ENCODE results near the gene ITGAX. TPM values are rescaled to one million over a fixed set of nuclear protein-coding genes. Genes with fewer than 3 reads are reported as not detected.

ITGAX gene
- total and polyA plus RNA-seq, 2 donors (not counting 1 experiment from before 2014, with no cell fraction given): under 0.01 TPM; not detected in 1

DNA sequence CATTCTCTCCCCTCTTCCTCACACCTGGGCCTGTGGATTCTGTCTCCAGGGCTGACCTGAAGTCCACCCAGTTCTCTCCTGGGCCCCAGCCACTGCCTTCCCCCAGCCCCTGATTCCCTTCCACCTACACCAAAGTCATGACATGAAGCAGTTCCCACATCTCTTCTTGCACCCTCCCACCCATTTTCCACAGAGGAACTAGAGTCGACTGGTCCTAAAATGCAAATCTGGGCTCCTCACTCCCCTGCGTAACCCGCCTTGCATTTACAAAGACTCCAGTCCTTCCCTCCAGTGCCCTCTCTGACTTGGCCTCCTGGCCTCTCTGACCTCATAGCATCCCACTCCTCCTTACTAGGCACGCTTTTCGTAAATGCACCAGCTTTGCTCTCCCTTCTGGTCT, 58.4 kb downstream of the ITGAX start:
- TF ChIP-seq, protein P1, sequence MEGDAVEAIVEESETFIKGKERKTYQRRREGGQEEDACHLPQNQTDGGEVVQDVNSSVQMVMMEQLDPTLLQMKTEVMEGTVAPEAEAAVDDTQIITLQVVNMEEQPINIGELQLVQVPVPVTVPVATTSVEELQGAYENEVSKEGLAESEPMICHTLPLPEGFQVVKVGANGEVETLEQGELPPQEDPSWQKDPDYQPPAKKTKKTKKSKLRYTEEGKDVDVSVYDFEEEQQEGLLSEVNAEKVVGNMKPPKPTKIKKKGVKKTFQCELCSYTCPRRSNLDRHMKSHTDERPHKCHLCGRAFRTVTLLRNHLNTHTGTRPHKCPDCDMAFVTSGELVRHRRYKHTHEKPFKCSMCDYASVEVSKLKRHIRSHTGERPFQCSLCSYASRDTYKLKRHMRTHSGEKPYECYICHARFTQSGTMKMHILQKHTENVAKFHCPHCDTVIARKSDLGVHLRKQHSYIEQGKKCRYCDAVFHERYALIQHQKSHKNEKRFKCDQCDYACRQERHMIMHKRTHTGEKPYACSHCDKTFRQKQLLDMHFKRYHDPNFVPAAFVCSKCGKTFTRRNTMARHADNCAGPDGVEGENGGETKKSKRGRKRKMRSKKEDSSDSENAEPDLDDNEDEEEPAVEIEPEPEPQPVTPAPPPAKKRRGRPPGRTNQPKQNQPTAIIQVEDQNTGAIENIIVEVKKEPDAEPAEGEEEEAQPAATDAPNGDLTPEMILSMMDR (conservative IDR thresholded peaks at IDR 0.05 in 1 of 2, IDR thresholded peaks at IDR 0.05 in 1 of 2; ENCODE audit: low read depth in 1 of 2, low read length in 2 of 2): no peak
- TF ChIP-seq EZH2 (IDR thresholded peaks at IDR 0.05; ENCODE audit: low read length, missing control alignments): no peak
- Histone ChIP-seq H3K4me2 (ENCODE audit: extremely low read depth, insufficient read depth, low read length) (no peak overlapping the region), H3K4me3 (replicated peaks in 1 of 4; ENCODE audit: control extremely low read depth in 1 of 4, insufficient read depth in 1 of 4, low read depth in 3 of 4, low read length in 4 of 4) (no peak overlapping the region)

GRCh38 chr16:31413943-31414342, 59.0 kb downstream of the ITGAX start:
- no peak for DNase-seq (ENCODE audit: low read depth in 2 of 2)
- Histone ChIP-seq H3K9ac (ENCODE audit: insufficient read depth, low read length) (no peak overlapping the region), H3K27me3 (ENCODE audit: control insufficient read depth, insufficient read depth, low read length) (no peaks in the 10 kb centered on the region), H4K20me1 (ENCODE audit: control insufficient read depth, extremely low read depth, insufficient read depth, low read length) (no peaks in the 10 kb centered on the region), H3K4me3 (replicated peaks in 1 of 4; ENCODE audit: control extremely low read depth in 1 of 4, insufficient read depth in 1 of 4, low read depth in 3 of 4, low read length in 4 of 4) (no peak overlapping the region), H3K36me3 (ENCODE audit: control insufficient read depth, insufficient read depth, low read length) (no peaks in the 10 kb centered on the region), H3K4me2 (ENCODE audit: extremely low read depth, insufficient read depth, low read length) (no peak overlapping the region), H3K79me2 (ENCODE audit: control insufficient read depth, insufficient read depth, low read length) (no peaks in the 10 kb centered on the region), H3K4me1 (ENCODE audit: control insufficient read depth, extremely low read depth, insufficient read depth, low read length) (no peaks in the 10 kb centered on the region), H2AFZ (ENCODE audit: low read length) (no peak overlapping the region), H3K27ac (ENCODE audit: insufficient read depth, low read length) (no peak overlapping the region), H3K9me3 (ENCODE audit: control insufficient read depth, insufficient read depth, low read depth, low read length) (no peaks in the 10 kb centered on the region)
- TF ChIP-seq, protein P1 (conservative IDR thresholded peaks at IDR 0.05 in 1 of 2, IDR thresholded peaks at IDR 0.05 in 1 of 2; ENCODE audit: low read depth in 1 of 2, low read length in 2 of 2): no peak
- TF ChIP-seq EZH2 (IDR thresholded peaks at IDR 0.05; ENCODE audit: low read length, missing control alignments): no peak

More for the DNA sequence above, 58.4 kb downstream of the ITGAX start:
- Histone ChIP-seq H4K20me1 (ENCODE audit: control insufficient read depth, extremely low read depth, insufficient read depth, low read length) (no peaks in the 10 kb centered on the region), H3K4me1 (ENCODE audit: control insufficient read depth, extremely low read depth, insufficient read depth, low read length) (no peaks in the 10 kb centered on the region), H3K9me3 (ENCODE audit: control insufficient read depth, insufficient read depth, low read depth, low read length) (no peaks in the 10 kb centered on the region), H3K79me2 (ENCODE audit: control insufficient read depth, insufficient read depth, low read length) (no peaks in the 10 kb centered on the region), H3K27ac (ENCODE audit: insufficient read depth, low read length) (no peak overlapping the region), H2AFZ (ENCODE audit: low read length) (no peak overlapping the region), H3K27me3 (ENCODE audit: control insufficient read depth, insufficient read depth, low read length) (no peaks in the 10 kb centered on the region), H3K9ac (ENCODE audit: insufficient read depth, low read length) (no peak overlapping the region), H3K36me3 (ENCODE audit: control insufficient read depth, insufficient read depth, low read length) (no peaks in the 10 kb centered on the region)
- DNase-seq (ENCODE audit: low read depth in 2 of 2): no peak

DNA sequence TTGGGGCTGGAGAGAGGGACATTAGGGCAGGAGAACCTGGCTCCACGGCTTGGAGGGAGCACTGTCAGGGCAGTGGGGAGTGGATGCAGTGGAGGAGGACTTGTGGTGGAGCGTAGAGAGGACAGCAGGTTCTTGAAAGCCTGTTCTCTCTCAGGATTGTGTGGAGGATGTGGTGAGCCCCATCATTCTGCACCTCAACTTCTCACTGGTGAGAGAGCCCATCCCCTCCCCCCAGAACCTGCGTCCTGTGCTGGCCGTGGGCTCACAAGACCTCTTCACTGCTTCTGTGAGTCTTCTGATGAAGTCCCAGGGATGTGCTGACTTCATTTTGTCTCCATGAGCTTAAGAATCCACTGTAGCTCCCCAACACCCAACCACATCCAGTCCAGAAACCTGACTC, 59.7 kb downstream of the ITGAX start:
- H3K4me1 ChIP-seq (ENCODE audit: control insufficient read depth, extremely low read depth, insufficient read depth, low read length): no peaks in the 10 kb centered on the region
- H3K9ac ChIP-seq (ENCODE audit: insufficient read depth, low read length): no peak overlapping the region
- no peaks in the 10 kb centered on the region for H3K27me3 ChIP-seq (ENCODE audit: control insufficient read depth, insufficient read depth, low read length)
- H4K20me1 ChIP-seq (ENCODE audit: control insufficient read depth, extremely low read depth, insufficient read depth, low read length): no peaks in the 10 kb centered on the region
- TF ChIP-seq EZH2 (IDR thresholded peaks at IDR 0.05; ENCODE audit: low read length, missing control alignments): no peak
- DNase-seq (ENCODE audit: low read depth in 2 of 2): no peak
- no peaks in the 10 kb centered on the region for H3K9me3 ChIP-seq (ENCODE audit: control insufficient read depth, insufficient read depth, low read depth, low read length)
- H3K4me3 ChIP-seq (replicated peaks in 1 of 4; ENCODE audit: control extremely low read depth in 1 of 4, insufficient read depth in 1 of 4, low read depth in 3 of 4, low read length in 4 of 4): no peak overlapping the region
- H3K79me2 ChIP-seq (ENCODE audit: control insufficient read depth, insufficient read depth, low read length): no peaks in the 10 kb centered on the region
- H3K4me2 ChIP-seq (ENCODE audit: extremely low read depth, insufficient read depth, low read length): no peak overlapping the region
- no peak overlapping the region for H2AFZ ChIP-seq (ENCODE audit: low read length)
- H3K36me3 ChIP-seq (ENCODE audit: control insufficient read depth, insufficient read depth, low read length): no peaks in the 10 kb centered on the region
- no peak overlapping the region for H3K27ac ChIP-seq (ENCODE audit: insufficient read depth, low read length)
